Inflammatory macrophage treated with lipopolysaccharide for 1 hour (primary cell): ENCODE measurements around the gene SLX4.

Experiments used
- DNase-seq, 2 donors: peaks; one replicate each; pipeline ENCODE4 v3.0.0-alpha.2; 2020 to 2022

The SLX4 gene

GRCh38 chr16:3599121-3599520 is 12.3 kb downstream of the SLX4 start:
- DNase-seq, result no peak

GRCh38 chr16:3598236-3598635 is 13.2 kb downstream of the SLX4 start:
- no peak for DNase-seq

GRCh38 chr16:3597676-3598075 is 13.7 kb downstream of the SLX4 start:
- no peak for DNase-seq

GRCh38 chr16:3597226-3597625 is 14.2 kb downstream of the SLX4 start:
- no peak for DNase-seq

- no peak for DNase-seq
Measured at GRCh38 chr16:3596101-3596861, 15.1 kb downstream of the SLX4 start.

GRCh38 chr16:3595521-3596021 is 15.8 kb downstream of the SLX4 start:
- no peak for DNase-seq

- no peak for DNase-seq
Measured at GRCh38 chr16:3595110-3595486, 16.3 kb downstream of the SLX4 start.

- no peak for DNase-seq
Measured at GRCh38 chr16:3594316-3595109, 16.9 kb downstream of the SLX4 start.

GRCh38 chr16:3592559-3592958 is 18.8 kb downstream of the SLX4 start:
- DNase-seq, result no peak

GRCh38 chr16:3591991-3592390 is 19.4 kb downstream of the SLX4 start:
- no peak for DNase-seq

GRCh38 chr16:3591436-3591803 is 20.0 kb downstream of the SLX4 start:
- no peak for DNase-seq

- peak; percentile 81 to 83 for DNase-seq
Measured at GRCh38 chr16:3590736-3591435, 20.5 kb downstream of the SLX4 start.

GRCh38 chr16:3589991-3590701 is 21.3 kb downstream of the SLX4 start:
- DNase-seq, result no peak

GRCh38 chr16:3589441-3589921 is 21.9 kb downstream of the SLX4 start:
- DNase-seq, result peak; percentile 74 to 76

- DNase-seq, result no peak
Measured at GRCh38 chr16:3589001-3589400, 22.4 kb downstream of the SLX4 start.

GRCh38 chr16:3587547-3588110 is 23.8 kb downstream of the SLX4 start:
- no peak for DNase-seq

- no peak for DNase-seq
Measured at GRCh38 chr16:3584412-3584811, 27.0 kb downstream of the SLX4 start.

- DNase-seq, result no peak
Measured at GRCh38 chr16:3583303-3584038, 27.9 kb downstream of the SLX4 start.

GRCh38 chr16:3582276-3583165 is 28.9 kb downstream of the SLX4 start:
- DNase-seq, result no peak

- DNase-seq, result no peak
Measured at GRCh38 chr16:3581392-3581791, 30.0 kb downstream of the SLX4 start.

GRCh38 chr16:3580686-3581085 is 30.7 kb downstream of the SLX4 start:
- DNase-seq, result no peak
